Vagina (tissue), 2 donors: Measurements from ENCODE around the gene AMOTL2. TPM values are rescaled to one million over a fixed set of nuclear protein-coding genes. Genes with fewer than 3 reads are reported as not detected.

Experiments used
- DNase-seq, 2 donors: peaks; one replicate each; pipeline ENCODE4 v3.0.0-alpha.2; 2017; ENCODE audit errors: extremely low spot score in 2 of 2
- H3K27ac ChIP-seq: fragments of 200-600 bp; sonication (generic); one replicate; pipeline ENCODE4 v1.5.1; 2019
- H3K27me3 ChIP-seq: fragments of 200-600 bp; sonication (generic); one replicate; pipeline ENCODE4 v1.5.1; 2019
- H3K36me3 ChIP-seq, 2 donors: fragments of 200-600 bp; sonication (generic); one replicate each; pipeline ENCODE4 v1.5.1; 2017 to 2019
- H3K4me1 ChIP-seq: fragments of 200-600 bp; sonication (generic); one replicate; pipeline ENCODE4 v1.5.1; 2019
- H3K4me3 ChIP-seq, 2 donors: fragments of 200-600 bp; sonication (generic); 1 replicate in 1 of 2; 2 replicates in 1 of 2; pipeline ENCODE4 v1.5.1; 2016 to 2019
- H3K9me3 ChIP-seq: fragments of 200-600 bp; sonication (generic); one replicate; pipeline ENCODE4 v1.5.1; 2019
- POLR2A ChIP-seq, 2 donors: fragments of 450-650 bp; IDR thresholded peaks; one replicate each; pipeline ENCODE4 v1.6.1; 2017; ENCODE audit warnings: antibody characterized with exemption in 2 of 2, mild to moderate bottlenecking in 2 of 2, moderate library complexity in 2 of 2
- POLR2AphosphoS5 ChIP-seq, 2 donors: sonication (generic); formaldehyde crosslinking; IDR thresholded peaks; one replicate each; pipeline ENCODE4 v1.9.0; 2017; ENCODE audit warnings: antibody characterized with exemption in 2 of 2, mild to moderate bottlenecking in 2 of 2, low read depth in 1 of 2; ENCODE audit not compliant: insufficient read depth in 1 of 2
- intact Hi-C: fragments of 100-400 bp; cut with DNase I; formaldehyde crosslinking; loops from one replicate; pipeline ENCODE4 v1.15.1; 2023
- total RNA-seq: library from RNA; depleted of rRNA; stranded (reverse); fragments of >200 nt; gene quantifications from one replicate; pipeline ENCODE4 v1.2.3, GENCODE V29; 2016
- TF ChIP-seq, protein P1 (sequence below), 3 experiments: fragments of 450-650 bp in 2 of 3; fragments of 200-600 bp in 1 of 3; sonication (generic) in 1 of 3; IDR thresholded peaks; one replicate each; pipeline ENCODE4 v1.5.1; 2017 to 2019; ENCODE audit warnings: antibody characterized with exemption in 3 of 3, mild to moderate bottlenecking in 2 of 3, moderate library complexity in 2 of 3

The AMOTL2 gene
- total RNA-seq, 1 donor from 2014 or later, result 60.6 TPM

DNA sequence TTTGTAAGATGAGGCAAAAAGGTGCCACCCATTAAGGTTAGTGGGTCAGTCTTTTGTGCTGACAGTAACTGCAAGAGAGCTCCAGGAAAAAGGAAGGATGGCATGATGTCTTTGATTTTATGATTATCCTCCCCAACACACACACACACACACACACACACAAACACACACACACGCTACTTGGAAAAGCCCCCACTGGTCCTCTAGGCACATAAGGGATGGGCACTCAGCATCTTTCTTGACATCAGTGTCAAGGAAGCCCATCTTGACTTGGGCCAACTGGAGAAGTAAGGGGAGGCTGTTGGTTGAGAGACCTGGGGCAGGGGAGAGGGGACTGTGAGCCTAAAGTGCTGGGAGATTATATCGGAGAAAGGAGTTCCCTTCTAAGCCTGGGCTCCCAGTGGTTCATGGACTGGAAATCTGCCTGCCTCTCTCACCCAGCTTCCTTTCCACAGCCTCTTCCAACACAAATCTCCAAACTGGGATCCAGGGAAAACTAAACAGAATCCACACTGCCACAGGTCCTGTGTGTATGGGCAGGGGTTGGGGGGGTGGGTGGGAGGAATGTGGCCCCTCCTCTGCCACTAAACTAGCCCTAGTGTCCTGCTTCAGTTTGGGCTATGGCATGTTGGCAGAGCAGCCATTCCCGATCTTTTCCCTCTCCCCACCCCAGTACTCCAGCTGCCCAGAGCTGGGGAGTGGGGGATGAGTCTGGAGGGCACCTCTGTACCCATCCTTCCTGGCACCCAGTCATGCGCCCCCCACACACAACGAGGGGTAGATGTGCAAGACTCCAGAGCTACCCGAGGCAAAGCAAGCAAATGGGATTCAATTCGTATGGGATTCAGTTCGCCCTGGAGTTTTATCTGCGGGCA, 1.6 kb downstream of the AMOTL2 start:
- intact Hi-C loops, result loop anchor here (5.0 kb wide), 1 partner anchor 60 kb away; no protein-coding TSS in a partner anchor
- Histone ChIP-seq H3K4me1 (peaks cover 67% of the 10 kb centered on the region), H3K36me3 (peaks cover 0 to 38% of the 10 kb centered on the region in 2 donors)

DNA sequence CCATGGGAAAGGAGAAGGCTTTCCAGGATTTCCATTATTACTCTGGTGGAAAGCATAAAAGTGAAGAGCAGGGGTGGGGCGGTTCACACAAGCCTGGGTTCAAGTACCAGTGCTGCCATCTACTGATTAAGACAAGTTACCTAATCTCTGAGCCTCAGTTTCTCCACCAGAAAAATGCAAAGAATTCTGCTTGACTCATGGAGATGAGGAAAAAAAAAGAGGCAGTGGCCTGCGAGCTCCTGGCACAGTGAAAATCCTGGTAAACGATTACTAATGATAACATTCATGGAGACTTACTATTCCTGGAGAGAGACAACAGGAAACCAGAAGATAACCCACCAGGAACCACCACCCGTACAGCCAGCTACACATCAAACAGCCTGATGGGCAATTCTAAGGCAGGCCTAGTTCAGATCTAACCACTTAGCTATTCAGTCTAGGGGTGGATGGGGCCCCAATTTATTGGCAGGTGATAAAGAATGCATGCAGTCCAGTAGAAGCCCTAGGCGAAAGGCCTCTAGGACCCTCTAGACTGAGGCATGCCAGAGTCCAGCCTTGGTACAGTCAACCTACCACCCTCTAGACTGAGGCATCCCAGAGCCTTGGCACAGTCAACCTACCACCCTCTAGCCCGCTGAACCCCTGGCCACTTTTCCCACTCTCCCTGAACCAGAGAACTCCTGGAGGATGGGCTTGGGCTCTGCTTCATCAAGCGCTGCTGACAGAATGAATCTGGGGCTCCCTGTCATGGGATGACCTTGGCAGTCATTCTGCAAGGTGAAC, 2.5 kb downstream of the AMOTL2 start:
- peak overlapping the region; percentile 64 to 73 for H3K4me3 ChIP-seq
- intact Hi-C loops, result loop anchor here (5.0 kb wide), 1 partner anchor 59 kb away; no protein-coding TSS in a partner anchor
- no peaks in the 10 kb centered on the region for H3K9me3 ChIP-seq
- H3K36me3 ChIP-seq, result peaks cover 0 to 46% of the 10 kb centered on the region in 2 donors
- H3K27ac ChIP-seq, result peak overlapping the region; percentile 97
- H3K27me3 ChIP-seq, result no peaks in the 10 kb centered on the region
- no peak for DNase-seq
- TF ChIP-seq POLR2A (IDR thresholded peaks at IDR 0.05) (no peak), POLR2AphosphoS5 (IDR thresholded peaks at IDR 0.05; ENCODE audit: insufficient read depth in 1 of 2, low read depth in 1 of 2) (no peak)
- TF ChIP-seq, protein P1, sequence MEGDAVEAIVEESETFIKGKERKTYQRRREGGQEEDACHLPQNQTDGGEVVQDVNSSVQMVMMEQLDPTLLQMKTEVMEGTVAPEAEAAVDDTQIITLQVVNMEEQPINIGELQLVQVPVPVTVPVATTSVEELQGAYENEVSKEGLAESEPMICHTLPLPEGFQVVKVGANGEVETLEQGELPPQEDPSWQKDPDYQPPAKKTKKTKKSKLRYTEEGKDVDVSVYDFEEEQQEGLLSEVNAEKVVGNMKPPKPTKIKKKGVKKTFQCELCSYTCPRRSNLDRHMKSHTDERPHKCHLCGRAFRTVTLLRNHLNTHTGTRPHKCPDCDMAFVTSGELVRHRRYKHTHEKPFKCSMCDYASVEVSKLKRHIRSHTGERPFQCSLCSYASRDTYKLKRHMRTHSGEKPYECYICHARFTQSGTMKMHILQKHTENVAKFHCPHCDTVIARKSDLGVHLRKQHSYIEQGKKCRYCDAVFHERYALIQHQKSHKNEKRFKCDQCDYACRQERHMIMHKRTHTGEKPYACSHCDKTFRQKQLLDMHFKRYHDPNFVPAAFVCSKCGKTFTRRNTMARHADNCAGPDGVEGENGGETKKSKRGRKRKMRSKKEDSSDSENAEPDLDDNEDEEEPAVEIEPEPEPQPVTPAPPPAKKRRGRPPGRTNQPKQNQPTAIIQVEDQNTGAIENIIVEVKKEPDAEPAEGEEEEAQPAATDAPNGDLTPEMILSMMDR (IDR thresholded peaks at IDR 0.05), result no peak
- H3K4me1 ChIP-seq, result peaks cover 76% of the 10 kb centered on the region

More for the DNA sequence above, 1.6 kb downstream of the AMOTL2 start:
- DNase-seq, result no peak
- H3K4me3 ChIP-seq, result peak overlapping the region; percentile 64 to 73
- no peaks in the 10 kb centered on the region for H3K27me3 ChIP-seq
- TF ChIP-seq POLR2A (IDR thresholded peaks at IDR 0.05), result no peak
- TF ChIP-seq, protein P1 (IDR thresholded peaks at IDR 0.05), result no peak
- no peak for TF ChIP-seq POLR2AphosphoS5 (IDR thresholded peaks at IDR 0.05; ENCODE audit: insufficient read depth in 1 of 2, low read depth in 1 of 2)
- H3K27ac ChIP-seq, result peak overlapping the region; percentile 97
- no peaks in the 10 kb centered on the region for H3K9me3 ChIP-seq

DNA sequence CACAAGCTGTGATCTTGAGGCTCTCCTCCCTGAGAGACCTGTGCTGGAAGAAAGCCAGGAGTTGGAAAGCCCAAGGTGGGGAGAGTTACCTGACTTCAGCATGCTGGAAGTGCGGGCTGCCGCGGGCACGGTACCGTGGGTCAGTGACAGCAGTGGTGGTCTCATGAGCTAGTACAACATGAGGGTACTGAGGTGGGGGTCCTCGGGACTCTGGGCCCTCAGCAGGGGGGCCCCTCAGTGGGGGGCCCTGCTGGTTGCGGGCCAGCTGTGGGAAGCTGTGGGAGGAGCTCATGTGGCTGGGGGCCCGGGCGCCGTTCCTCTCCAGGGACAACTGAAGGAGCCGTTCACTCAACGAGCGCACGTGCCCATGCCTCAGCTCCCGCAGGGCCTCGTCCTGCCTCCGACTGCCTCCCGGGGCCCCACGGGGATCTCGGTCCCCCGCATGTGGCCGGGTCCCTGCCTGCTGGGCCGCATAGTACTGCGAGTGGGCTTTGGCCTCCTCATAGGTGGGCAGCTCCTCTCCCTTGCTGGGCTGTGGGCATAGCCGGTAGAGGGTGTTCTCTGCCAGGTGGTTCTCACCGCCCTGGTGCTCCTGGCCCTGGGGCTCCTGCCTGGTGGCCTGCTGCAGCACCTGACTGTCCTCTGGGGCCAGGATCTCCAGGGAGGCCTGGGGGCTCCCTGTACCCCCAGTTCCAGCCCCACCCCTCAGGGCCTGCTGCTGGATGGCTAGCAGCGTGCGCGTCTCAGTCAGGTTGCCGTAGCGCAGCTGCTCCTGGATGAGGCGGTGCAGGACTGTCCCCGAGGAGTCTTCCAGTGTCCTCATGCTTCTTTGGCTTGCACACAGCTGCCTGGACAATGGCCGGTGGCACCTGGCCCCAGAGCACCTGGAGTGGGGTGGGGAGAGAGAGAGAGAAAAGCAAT, 3.4 kb downstream of the AMOTL2 start:
- Histone ChIP-seq H3K36me3 (peaks cover 0 to 55% of the 10 kb centered on the region in 2 donors), H3K4me3 (peak overlapping the region; percentile 64 to 73), H3K27ac (peak overlapping the region; percentile 97), H3K27me3 (no peaks in the 10 kb centered on the region), H3K4me1 (peaks cover 85% of the 10 kb centered on the region), H3K9me3 (no peaks in the 10 kb centered on the region)
- TF ChIP-seq POLR2A (IDR thresholded peaks at IDR 0.05), result no peak
- TF ChIP-seq, protein P1 (IDR thresholded peaks at IDR 0.05), result no peak
- TF ChIP-seq POLR2AphosphoS5 (IDR thresholded peaks at IDR 0.05; ENCODE audit: insufficient read depth in 1 of 2, low read depth in 1 of 2), result no peak
- no peak for DNase-seq
- intact Hi-C loops, result loop anchor here (5.0 kb wide), 1 partner anchor 59 kb away; no protein-coding TSS in a partner anchor

DNA sequence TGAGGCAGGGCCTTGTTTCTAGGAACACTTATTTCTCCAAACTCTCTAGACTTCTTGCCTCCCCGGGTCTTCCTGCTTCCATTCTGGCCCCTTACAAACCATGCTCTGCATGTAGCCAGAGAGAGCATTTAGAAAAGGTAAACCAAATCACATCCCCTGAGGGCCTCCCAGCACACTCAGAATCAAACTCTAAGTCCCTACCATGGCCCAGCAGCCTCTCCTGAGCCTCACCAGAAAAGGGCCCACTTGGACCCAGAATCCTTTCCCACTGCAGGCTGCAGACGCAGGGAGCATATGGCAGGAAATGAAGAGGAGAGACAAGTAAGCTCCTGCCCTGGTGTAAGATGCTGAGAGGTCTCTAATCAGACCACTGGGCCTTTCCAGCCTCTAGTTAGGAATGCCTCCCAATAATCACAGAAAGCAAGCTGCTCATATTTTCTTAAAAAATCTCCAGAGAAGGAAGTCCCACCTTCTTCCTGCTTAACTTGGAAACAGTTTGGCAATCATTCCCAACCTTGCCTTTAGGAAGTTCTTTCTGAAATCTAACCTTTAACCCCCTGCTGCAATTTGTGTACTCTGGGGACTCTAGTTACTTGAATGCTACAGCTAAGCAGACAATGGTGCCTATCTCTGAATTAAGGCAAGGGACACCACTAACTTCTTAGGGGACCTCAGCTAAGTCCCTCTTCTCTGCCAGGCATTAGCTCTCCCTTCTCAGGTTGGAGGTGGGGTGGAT, 4.2 kb downstream of the AMOTL2 start:
- Histone ChIP-seq H3K4me1 (peaks cover 88% of the 10 kb centered on the region), H3K27ac (peak overlapping the region; percentile 97), H3K36me3 (peaks cover 0 to 59% of the 10 kb centered on the region in 2 donors), H3K4me3 (peak overlapping the region in 1 of 2 donors; percentile 64), H3K9me3 (no peaks in the 10 kb centered on the region), H3K27me3 (no peaks in the 10 kb centered on the region)
- no peak for DNase-seq
- intact Hi-C loops, result loop anchor here (5.0 kb wide), 1 partner anchor 58 kb away; no protein-coding TSS in a partner anchor
- TF ChIP-seq, protein P1 (IDR thresholded peaks at IDR 0.05), result no peak
- no peak for TF ChIP-seq POLR2AphosphoS5 (IDR thresholded peaks at IDR 0.05; ENCODE audit: insufficient read depth in 1 of 2, low read depth in 1 of 2)
- no peak for TF ChIP-seq POLR2A (IDR thresholded peaks at IDR 0.05)
